HG03460 (cell line): ENCODE measurements around the gene ABCB10.
"Not testable (repeated sequence)": the region's sequence is repeated elsewhere in the genome, so short reads cannot be mapped to it uniquely, and the experiment has no call there.

Experiments used
- ATAC-seq: cut with Tn5 transposase; IDR thresholded peaks from one replicate; pipeline ENCODE4 v1.9.1; 2021; ENCODE audit not compliant: unreplicated experiment

ABCB10 gene

DNA sequence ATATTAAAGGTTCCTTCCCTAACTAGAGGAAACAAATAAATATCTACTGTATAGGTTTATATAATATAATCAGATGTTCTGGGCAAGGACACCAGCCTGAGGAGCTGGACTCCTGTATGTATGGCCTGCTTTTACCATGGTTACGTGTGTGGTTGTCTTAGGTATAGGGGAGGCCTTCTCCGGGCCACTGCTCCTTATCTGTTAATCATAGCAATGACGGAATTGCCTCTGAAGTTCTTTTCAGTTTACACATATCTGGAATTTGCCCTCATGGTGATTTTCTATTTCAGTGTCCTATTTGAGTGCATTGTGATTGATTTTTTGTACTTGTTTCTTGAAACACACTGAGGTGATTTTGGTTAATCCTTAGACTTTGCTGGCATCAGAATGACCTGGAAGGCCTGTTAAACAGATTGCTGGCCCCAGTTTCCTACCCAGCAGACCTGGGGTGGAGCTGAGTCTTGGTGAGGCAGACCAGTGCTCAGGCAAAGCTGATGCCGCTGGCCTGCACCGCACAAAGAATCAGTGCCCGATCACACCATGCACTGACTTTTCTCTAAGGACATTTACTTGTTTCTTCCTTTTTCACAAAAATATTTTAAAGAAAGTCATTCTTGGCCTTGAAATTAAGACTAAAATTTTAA lies 18.5 kb downstream of the ABCB10 start:
- no peak for ATAC-seq

DNA sequence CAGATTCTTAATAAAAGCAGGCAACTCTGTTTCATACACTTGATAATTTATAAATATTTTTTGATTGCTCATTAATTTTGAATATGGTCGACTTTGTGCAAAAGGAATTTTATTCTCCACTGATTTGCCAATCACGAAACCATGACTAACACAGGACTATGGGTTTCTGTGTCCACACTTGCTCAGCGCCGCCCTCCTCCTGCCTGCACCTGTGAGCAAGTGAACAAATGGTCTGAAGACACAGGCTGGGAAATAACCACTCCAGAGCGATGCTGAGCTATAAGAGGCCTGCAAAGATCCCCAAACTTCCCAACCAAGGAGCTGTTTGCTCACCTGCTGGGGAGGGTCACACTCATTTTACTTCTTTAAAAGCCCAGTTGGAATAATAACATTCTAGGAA lies 19.6 kb downstream of the ABCB10 start:
- ATAC-seq: no peak

- ATAC-seq: no peak
Measured at GRCh38 chr1:229537894-229538293, 20.6 kb downstream of the ABCB10 start.

- no peak for ATAC-seq
Measured at GRCh38 chr1:229536982-229537381, 21.5 kb downstream of the ABCB10 start.

GRCh38 chr1:229535230-229535629 lies 23.3 kb downstream of the ABCB10 start:
- ATAC-seq: no peak

GRCh38 chr1:229531326-229531725 lies 27.2 kb downstream of the ABCB10 start:
- ATAC-seq: no peak

DNA sequence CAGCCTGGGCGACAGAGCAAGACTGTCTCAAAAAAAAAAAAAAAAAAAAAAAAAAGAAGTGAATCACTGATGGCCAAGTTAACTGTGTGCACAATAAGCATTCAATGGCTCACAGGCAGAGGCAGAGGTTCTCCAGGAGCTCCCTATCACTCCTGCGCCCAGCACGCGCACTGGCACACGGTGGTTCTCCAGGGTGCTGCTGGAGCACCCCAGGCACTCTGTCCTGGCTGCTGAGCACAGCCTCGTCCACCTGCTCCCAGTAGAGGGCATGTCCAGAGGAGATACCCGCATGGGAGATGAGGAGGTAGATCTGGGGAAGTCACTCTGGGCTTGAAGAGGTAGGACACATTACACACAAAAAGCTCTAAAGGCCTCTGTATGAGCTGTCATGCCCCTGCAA lies 28.9 kb downstream of the ABCB10 start:
- ATAC-seq: no peak

DNA sequence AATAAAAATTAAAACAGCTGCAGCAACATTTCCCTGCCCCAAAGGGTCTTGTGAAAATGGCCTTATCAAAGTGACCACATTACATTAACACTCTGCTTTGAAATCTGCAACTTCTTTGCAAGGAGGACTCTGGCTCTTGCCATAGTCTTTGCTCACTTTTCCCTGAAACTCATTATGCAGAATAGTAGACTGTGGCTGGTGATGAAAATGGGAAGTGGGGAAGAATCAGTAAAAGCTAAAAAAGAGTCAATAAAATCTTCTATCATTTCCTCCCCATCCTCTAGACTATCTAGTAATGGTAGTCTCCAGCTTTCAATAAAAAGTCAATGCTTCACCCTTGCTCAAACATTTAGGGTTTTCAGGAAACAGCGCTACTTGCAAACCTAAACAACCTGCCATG lies 31.8 kb downstream of the ABCB10 start:
- ATAC-seq: no peak

- ATAC-seq: no peak
Measured at GRCh38 chr1:229523052-229523451, 35.5 kb downstream of the ABCB10 start.

- peak; percentile 67 for ATAC-seq
Measured at GRCh38 chr1:229514578-229515275, 43.8 kb downstream of the ABCB10 start.

DNA sequence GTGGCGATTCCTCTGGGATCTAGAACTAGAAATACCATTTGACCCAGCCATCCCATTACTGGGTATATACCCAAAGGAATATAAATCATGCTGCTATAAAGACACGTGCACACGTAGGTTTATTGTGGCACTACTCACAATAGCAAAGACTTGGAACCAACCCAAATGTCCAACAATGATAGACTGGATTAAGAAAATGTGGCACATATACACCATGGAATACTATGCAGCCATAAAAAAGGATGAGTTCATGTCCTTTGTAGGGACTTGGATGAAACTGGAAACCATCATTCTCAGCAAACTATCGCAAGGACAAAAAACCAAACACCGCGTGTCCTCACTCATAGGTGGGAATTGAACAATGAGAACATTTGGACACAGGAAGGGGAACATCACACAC lies 46.9 kb downstream of the ABCB10 start:
- ATAC-seq: not testable (repeated sequence)

GRCh38 chr1:229511201-229511600 lies 47.3 kb downstream of the ABCB10 start:
- ATAC-seq: not testable (repeated sequence)

GRCh38 chr1:229509576-229509975 lies 48.9 kb downstream of the ABCB10 start:
- ATAC-seq: no peak

DNA sequence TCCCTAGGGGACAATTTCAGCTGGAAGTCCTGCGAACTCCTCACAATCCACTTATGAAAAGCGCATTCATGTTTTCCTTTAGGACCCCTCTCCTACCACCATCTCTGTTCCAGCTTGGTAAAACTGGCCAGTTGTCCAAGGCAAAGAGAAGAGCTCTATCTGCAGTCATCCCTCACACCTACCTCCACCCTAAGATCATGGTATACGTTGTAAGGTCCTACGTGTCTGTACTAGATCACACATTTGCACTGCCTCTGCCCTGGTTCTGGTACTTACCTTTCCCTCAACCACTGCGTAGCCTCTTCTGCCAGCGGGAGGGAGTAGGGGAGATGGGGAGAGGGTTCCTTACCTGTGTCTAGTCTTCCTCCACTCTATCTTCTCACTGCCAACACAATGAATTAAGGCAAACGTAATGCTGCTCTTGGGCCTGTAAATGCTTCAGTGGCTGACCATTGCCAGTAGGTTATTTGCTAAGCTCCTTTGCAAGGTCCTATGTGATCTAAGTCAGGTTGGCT lies 49.6 kb downstream of the ABCB10 start:
- no peak for ATAC-seq

- ATAC-seq: peak; percentile 95
Measured at GRCh38 chr1:229507951-229508822, 50.3 kb downstream of the ABCB10 start, which contains the start of gene NUP133. TSS of gene NUP133 (minus strand) at chr1:229508341. CDS start at chr1:229508249, 92 bp downstream.

DNA sequence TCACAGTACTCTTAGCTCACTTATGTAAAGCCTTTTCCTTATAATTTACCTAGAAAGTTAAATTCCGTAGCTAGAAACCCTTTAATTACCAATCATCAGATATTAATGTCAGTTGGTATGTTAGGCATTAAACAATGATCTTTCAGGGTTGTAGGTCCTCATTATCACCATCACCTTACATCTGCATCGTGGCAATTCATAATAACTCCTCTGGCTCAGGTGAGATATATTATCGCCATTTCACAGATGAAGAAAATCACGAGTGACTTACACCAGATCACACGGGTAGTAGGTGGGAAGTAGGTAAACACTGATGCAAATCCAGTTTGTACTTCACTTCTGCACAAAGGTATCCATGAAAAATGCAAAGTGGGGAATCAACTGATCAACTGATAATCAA lies 51.0 kb downstream of the ABCB10 start:
- ATAC-seq: no peak

DNA sequence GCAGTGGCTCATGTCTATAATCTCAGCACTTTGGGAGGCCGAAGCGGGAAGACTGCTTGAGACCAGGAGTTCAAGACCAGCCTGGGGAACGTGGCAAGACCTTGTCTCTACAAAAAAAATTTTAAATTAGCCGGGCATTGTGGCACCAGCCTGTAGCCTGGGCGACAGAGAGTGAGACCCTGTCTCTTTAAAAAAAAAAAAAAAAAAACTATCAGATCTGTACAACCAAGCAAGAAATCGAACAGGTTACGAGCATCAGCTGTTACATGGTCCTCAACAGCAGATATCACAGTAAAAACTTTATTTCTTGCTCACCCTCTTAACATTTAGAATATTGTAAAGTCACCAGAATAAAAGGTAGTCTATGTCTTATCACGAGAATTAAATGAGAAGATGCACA lies 51.9 kb downstream of the ABCB10 start:
- ATAC-seq: no peak

GRCh38 chr1:229495782-229496181 lies 62.7 kb downstream of the ABCB10 start:
- ATAC-seq: no peak

DNA sequence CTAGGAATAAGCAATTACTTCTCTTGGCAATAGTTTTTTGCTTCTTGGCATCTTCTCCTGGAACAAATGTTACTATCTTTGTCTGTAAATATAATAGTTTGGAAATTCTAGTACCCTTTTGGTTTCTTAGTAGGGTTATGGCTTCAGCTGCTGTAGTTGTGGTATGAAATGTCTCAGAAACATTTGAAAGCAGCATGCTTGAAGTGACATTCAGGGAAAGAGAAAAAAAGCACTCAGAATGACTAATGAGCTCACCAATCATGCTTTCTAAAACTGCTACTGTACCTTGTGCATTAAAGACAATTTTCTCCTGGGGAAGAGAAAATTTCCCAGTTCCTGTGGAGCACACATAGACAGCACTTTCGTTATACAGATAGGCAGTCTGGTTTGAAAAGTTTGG lies 71.3 kb downstream of the ABCB10 start:
- ATAC-seq: no peak

- no peak for ATAC-seq
Measured at GRCh38 chr1:229485318-229485717, 73.2 kb downstream of the ABCB10 start.

DNA sequence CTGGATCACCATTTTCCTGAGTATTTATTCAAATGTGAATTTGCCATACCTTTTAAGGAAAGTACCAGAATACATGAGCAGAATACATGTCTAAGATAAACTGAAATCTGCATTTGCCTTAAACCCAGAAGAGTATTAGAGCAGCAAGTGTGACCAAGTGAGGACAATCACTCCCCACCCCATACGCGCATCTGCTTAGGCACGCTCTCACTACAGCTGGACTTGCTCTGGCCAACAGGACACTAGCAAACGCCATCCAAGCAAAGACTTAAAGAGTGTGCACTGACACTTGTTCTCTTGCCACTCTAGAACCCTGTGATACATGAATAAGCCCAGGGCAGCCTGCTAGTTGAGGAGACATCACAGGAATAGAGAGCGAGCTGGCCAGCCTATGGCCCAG lies 76.0 kb downstream of the ABCB10 start:
- ATAC-seq: no peak

DNA sequence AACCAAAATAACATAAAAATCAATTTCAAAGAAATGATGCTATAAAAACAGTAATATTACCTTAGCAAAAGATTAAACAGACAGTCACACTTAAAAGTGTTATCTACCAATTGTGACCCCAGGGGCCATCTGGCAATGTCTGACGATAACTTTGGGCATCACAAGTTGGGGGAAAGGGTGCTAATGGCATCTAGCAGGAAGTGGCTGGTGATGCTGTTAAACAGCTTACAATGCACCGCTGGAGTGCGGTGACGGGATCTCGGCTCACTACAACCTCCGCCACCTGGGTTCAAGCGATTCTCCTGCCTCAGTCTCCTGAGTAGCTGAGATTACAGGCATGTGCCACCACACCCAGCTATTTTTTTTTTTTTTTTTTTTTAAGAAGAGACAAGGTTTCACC lies 78.0 kb downstream of the ABCB10 start:
- no peak for ATAC-seq
